ENCODE data around the gene NCAPD2. TPM values are rescaled to one million over a fixed set of nuclear protein-coding genes. Genes with fewer than 3 reads are reported as not detected.
"Not testable (repeated sequence)": the region's sequence is repeated elsewhere in the genome, so short reads cannot be mapped to it uniquely, and the experiment has no call there.

Gene NCAPD2
- total RNA-seq, 1 donor from 2014 or later: 32.0 TPM

- peaks cover 12% of the 10 kb centered on the region for H3K4me1 ChIP-seq
- no peak overlapping the region for H3K4me3 ChIP-seq
- H3K27me3 ChIP-seq (ENCODE audit: low read depth): no peaks in the 10 kb centered on the region
- DNase-seq: no peak
- no peak for ATAC-seq
- peaks cover 6% of the 10 kb centered on the region for H3K36me3 ChIP-seq
- H3K9me3 ChIP-seq: no peaks in the 10 kb centered on the region
- TF ChIP-seq CTCF (IDR thresholded peaks at IDR 0.05): no peak
- intact Hi-C loops (cut with DNase I): no loop called here
- H3K27ac ChIP-seq: no peak overlapping the region
These were observed 4.5 kb upstream of the NCAPD2 start for GRCh38 chr12:6489449-6489848.

GRCh38 chr12:6490673-6491072 is 3.2 kb upstream of the NCAPD2 start:
- H3K27me3 ChIP-seq (ENCODE audit: low read depth); H3K36me3 ChIP-seq; H3K27ac ChIP-seq; ATAC-seq; H3K4me3 ChIP-seq; intact Hi-C loops (cut with DNase I); H3K9me3 ChIP-seq; DNase-seq: not testable (repeated sequence)
- H3K4me1 ChIP-seq: peaks cover 24% of the 10 kb centered on the region

- H3K36me3 ChIP-seq: peaks cover 25% of the 10 kb centered on the region
- H3K9me3 ChIP-seq: no peaks in the 10 kb centered on the region
- H3K27ac ChIP-seq: peak within 1 kb of the TSS; percentile 95
- H3K4me1 ChIP-seq: peaks cover 27% of the 10 kb centered on the region
- no peaks in the 10 kb centered on the region for H3K27me3 ChIP-seq (ENCODE audit: low read depth)
- intact Hi-C loops (cut with DNase I): no loop called here
- TF ChIP-seq CTCF (IDR thresholded peaks at IDR 0.05): no peak
- peak within 1 kb of the TSS; percentile 76 for H3K4me3 ChIP-seq
- ATAC-seq (peak; percentile 98 to 99), DNase-seq (peak; percentile 98)
These were observed 935 bp upstream of the NCAPD2 start, which contains the start of gene MRPL51 for GRCh38 chr12:6492838-6493496. Gene MRPL51, minus strand, starts transcription at chr12:6493262. Its CDS starts 126 bp downstream, at chr12:6493136.

- intact Hi-C loops (cut with DNase I): no loop called here
- Histone ChIP-seq H3K4me1 (peaks cover 27% of the 10 kb centered on the region), H3K36me3 (peaks cover 33% of the 10 kb centered on the region), H3K27me3 (ENCODE audit: low read depth) (no peaks in the 10 kb centered on the region), H3K9me3 (no peaks in the 10 kb centered on the region), H3K27ac (peak overlapping the region; percentile 95), H3K4me3 (peak overlapping the region; percentile 76)
- DNase-seq (no peak), ATAC-seq (peak in 1 of 2 donors; percentile 1)
- no peak for TF ChIP-seq CTCF (IDR thresholded peaks at IDR 0.05)
These were observed 399 bp downstream of the NCAPD2 start for GRCh38 chr12:6494258-6494743.

- DNase-seq (no peak), ATAC-seq (no peak)
- Histone ChIP-seq H3K36me3 (peaks cover 40% of the 10 kb centered on the region), H3K27ac (no peak overlapping the region), H3K4me3 (peak overlapping the region; percentile 76), H3K27me3 (ENCODE audit: low read depth) (no peaks in the 10 kb centered on the region), H3K9me3 (no peaks in the 10 kb centered on the region), H3K4me1 (peaks cover 27% of the 10 kb centered on the region)
- no peak for TF ChIP-seq CTCF (IDR thresholded peaks at IDR 0.05)
- intact Hi-C loops (cut with DNase I): no loop called here
These were observed 1.1 kb downstream of the NCAPD2 start for GRCh38 chr12:6494968-6495367.

- H3K4me3 ChIP-seq; ATAC-seq; intact Hi-C loops (cut with DNase I); DNase-seq; H3K9me3 ChIP-seq; H3K27me3 ChIP-seq (ENCODE audit: low read depth); H3K27ac ChIP-seq: not testable (repeated sequence)
- H3K36me3 ChIP-seq: peaks cover 43% of the 10 kb centered on the region
- H3K4me1 ChIP-seq: peaks cover 23% of the 10 kb centered on the region
These were observed 3.4 kb downstream of the NCAPD2 start for GRCh38 chr12:6497291-6497690.
